Osteoblast (primary cell): ENCODE measurements around the gene KIF17. TPM values are rescaled to one million over a fixed set of nuclear protein-coding genes. Genes with fewer than 3 reads are reported as not detected.

ENCODE experiments used
- DNase-seq: peaks from one replicate; pipeline ENCODE4 v3.0.0; 2011; ENCODE audit warnings: low spot score, mixed read lengths; ENCODE audit not compliant: insufficient read length; ENCODE audit errors: missing footprints
- H2AFZ ChIP-seq: 2 replicates; pipeline ENCODE4 v1.6.0; 2011; ENCODE audit warnings: mild to moderate bottlenecking, low read length
- H3K27ac ChIP-seq: 2 replicates; pipeline ENCODE4 v1.5.1; 2011; ENCODE audit warnings: mild to moderate bottlenecking, low read depth, low read length, moderate library complexity
- H3K27me3 ChIP-seq: 2 replicates; pipeline ENCODE4 v1.6.0; 2012; ENCODE audit warnings: mild to moderate bottlenecking, control low read depth, inconsistent platforms, low read length, moderate library complexity; ENCODE audit not compliant: insufficient read depth
- H3K36me3 ChIP-seq: 2 replicates; pipeline ENCODE4 v1.5.1; 2011; ENCODE audit warnings: mild to moderate bottlenecking, low read length, control low read depth, moderate library complexity; ENCODE audit not compliant: insufficient read depth
- H3K4me1 ChIP-seq: 2 replicates; pipeline ENCODE4 v1.5.1; 2011; ENCODE audit warnings: mild to moderate bottlenecking, low read length, control low read depth, moderate library complexity; ENCODE audit not compliant: insufficient read depth
- H3K4me2 ChIP-seq: 2 replicates; pipeline ENCODE4 v1.6.0; 2011; ENCODE audit warnings: mild to moderate bottlenecking, low read length; ENCODE audit not compliant: insufficient read depth
- H3K4me3 ChIP-seq: fragments of 200-600 bp; sonication (generic); 3 replicates; pipeline ENCODE4 v1.5.1; 2012; ENCODE audit warnings: mild to moderate bottlenecking, low read length, inconsistent platforms; ENCODE audit not compliant: insufficient read depth
- H3K79me2 ChIP-seq: 2 replicates; pipeline ENCODE4 v1.6.0; 2012; ENCODE audit warnings: mild to moderate bottlenecking, low read length, control low read depth, inconsistent platforms; ENCODE audit not compliant: insufficient read depth
- H3K9me3 ChIP-seq: 2 replicates; pipeline ENCODE4 v1.5.1; 2011; ENCODE audit warnings: low read depth, low read length, control low read depth
- H4K20me1 ChIP-seq: 2 replicates; pipeline ENCODE4 v1.6.0; 2012; ENCODE audit warnings: mild to moderate bottlenecking, low read length, control low read depth; ENCODE audit not compliant: insufficient read depth
- CTCF ChIP-seq: IDR thresholded peaks from 2 replicates; pipeline ENCODE4 v1.5.1; 2011; ENCODE audit warnings: mild to moderate bottlenecking, low read depth, low read length, moderate library complexity; ENCODE audit errors: extremely low read depth
- total RNA-seq: library from RNA; depleted of rRNA; stranded (reverse); fragments of >200 nt; gene quantifications from 2 replicates; pipeline ENCODE4 v1.2.3, GENCODE V29; 2012

KIF17 gene
- total RNA-seq, 1 donor: 0.36 TPM

DNA sequence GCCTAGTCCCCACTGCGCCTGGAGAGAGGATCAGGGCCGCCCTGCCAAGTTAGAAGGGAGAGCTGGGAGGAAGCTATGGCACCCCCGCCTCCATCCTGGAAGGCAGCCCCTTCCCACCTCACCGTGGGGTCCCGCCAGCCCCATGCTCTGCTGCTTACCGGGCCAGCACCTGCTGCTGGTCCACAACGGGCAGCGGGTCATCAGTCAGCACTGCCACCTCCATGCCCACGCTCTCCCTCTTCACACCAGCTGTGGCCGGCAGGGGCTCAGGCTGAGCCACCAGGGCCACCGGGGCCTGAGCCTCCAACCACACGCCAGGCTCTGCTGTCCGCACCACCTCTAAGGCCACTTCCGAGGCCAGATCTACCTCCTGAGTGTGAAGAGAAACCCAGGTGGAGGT is 33.2 kb downstream of the KIF17 start:
- no peaks in the 10 kb centered on the region for H4K20me1 ChIP-seq
- no peak for TF ChIP-seq CTCF
- no peak overlapping the region for H3K27ac ChIP-seq
- peak; percentile 54 for DNase-seq
- H3K4me2 ChIP-seq: no peak overlapping the region
- no peaks in the 10 kb centered on the region for H3K79me2 ChIP-seq
- no peaks in the 10 kb centered on the region for H3K4me1 ChIP-seq
- no peak overlapping the region for H3K4me3 ChIP-seq
- no peaks in the 10 kb centered on the region for H3K36me3 ChIP-seq
- H3K9me3 ChIP-seq: no peaks in the 10 kb centered on the region
- H3K27me3 ChIP-seq: no peaks in the 10 kb centered on the region
- H2AFZ ChIP-seq: no peak overlapping the region

DNA sequence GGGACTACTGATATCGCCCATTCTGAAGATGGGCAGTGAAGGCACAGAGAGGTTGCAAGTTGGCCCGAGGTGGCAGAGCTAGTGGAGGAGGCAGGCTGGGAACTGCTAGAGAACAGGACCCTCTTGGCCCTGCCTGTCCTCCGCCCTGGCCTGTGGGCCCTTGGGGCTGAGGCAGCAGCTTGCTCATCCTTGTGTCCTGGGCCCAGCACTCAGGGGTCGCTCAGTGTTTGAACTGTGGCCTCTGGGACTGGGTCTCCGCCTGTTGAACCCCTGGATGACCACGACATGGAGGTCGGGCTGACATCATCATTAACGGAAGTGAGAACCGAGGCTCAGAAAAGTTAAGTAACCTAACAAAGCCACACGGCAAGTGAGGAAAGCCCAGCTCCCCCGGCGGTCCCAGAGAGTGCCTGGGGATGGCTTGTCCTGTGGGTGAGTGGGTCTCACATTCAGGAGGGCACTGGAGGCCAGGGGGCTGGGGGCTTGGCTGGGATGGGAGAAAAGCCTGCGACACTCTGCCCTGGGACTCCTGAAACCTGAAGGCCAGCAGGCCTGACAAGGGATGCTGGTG is 33.7 kb downstream of the KIF17 start:
- Histone ChIP-seq H3K4me3 (no peak overlapping the region), H2AFZ (no peak overlapping the region), H3K4me1 (no peaks in the 10 kb centered on the region), H3K36me3 (no peaks in the 10 kb centered on the region), H3K79me2 (no peaks in the 10 kb centered on the region), H4K20me1 (no peaks in the 10 kb centered on the region), H3K9me3 (no peaks in the 10 kb centered on the region), H3K27ac (no peak overlapping the region), H3K27me3 (no peaks in the 10 kb centered on the region), H3K4me2 (no peak overlapping the region)
- no peak for TF ChIP-seq CTCF
- DNase-seq: no peak

- Histone ChIP-seq H3K27ac (no peak overlapping the region), H3K36me3 (no peaks in the 10 kb centered on the region), H3K9me3 (no peaks in the 10 kb centered on the region), H3K27me3 (no peaks in the 10 kb centered on the region), H4K20me1 (no peaks in the 10 kb centered on the region), H3K79me2 (no peaks in the 10 kb centered on the region), H3K4me3 (no peak overlapping the region), H3K4me1 (no peaks in the 10 kb centered on the region), H3K4me2 (no peak overlapping the region), H2AFZ (no peak overlapping the region)
- peak; percentile 42 for DNase-seq
- TF ChIP-seq CTCF: no peak
Measured at GRCh38 chr1:20683614-20684013, 34.2 kb downstream of the KIF17 start.

DNA sequence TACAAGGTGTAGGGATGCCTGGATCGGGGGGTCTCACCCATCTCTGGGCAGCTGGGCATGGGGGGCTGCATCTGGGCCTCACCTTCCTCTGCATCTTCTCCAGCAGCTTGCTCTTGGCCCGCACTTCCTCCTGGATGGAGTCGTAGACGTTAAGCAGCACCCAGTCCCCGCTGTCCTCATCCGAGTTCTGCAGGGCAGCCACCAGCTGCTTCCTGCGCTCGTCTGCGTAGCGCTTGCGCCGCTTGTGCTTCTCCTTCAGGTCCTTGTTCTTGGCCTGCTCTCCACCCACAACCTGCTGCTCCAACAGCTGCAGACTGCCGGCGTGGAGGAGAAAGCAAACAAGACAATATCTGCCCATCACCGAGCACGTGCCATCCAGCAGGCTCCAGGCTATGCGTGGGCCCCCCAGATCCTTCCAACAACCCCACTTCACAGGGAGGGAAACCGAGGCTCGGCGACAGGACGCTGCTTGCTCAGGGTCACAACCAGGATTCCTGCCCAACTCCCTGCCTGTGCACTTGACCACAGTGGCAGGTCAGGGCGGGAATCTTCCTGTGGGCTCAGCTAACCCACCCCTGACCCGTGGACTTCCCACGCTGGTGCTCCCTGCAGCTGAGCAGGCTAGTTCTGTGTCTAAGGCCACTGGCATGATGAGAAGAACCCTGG is 35.1 kb downstream of the KIF17 start:
- peak; percentile 58 for DNase-seq
- Histone ChIP-seq H3K36me3 (no peaks in the 10 kb centered on the region), H3K9me3 (no peaks in the 10 kb centered on the region), H3K4me1 (no peaks in the 10 kb centered on the region), H3K4me2 (no peak overlapping the region), H3K4me3 (no peak overlapping the region), H3K79me2 (no peaks in the 10 kb centered on the region), H3K27ac (no peak overlapping the region), H2AFZ (no peak overlapping the region), H4K20me1 (no peaks in the 10 kb centered on the region), H3K27me3 (no peaks in the 10 kb centered on the region)
- no peak for TF ChIP-seq CTCF
